ENCODE results near the gene OGA.

Gene OGA

GRCh38 chr10:101827919-101828600, 9.8 kb upstream of the OGA start:
- no peak for TF ChIP-seq CTCF (IDR thresholded peaks at IDR 0.05; ENCODE audit: low read depth, low read length)
- TF ChIP-seq POLR2A (IDR thresholded peaks at IDR 0.05; ENCODE audit: extremely low read depth, insufficient read length) = no peak
- no peak for TF ChIP-seq MYC (IDR thresholded peaks at IDR 0.05; ENCODE audit: low read depth, low read length)
- no peak for TF ChIP-seq MAX (IDR thresholded peaks at IDR 0.05; ENCODE audit: low read depth, low read length)
- DNase-seq (ENCODE audit: low read depth) = no peak
- no peak overlapping the region for H3K4me3 ChIP-seq (ENCODE audit: low read depth, low read length)

GRCh38 chr10:101826852-101827434, 8.7 kb upstream of the OGA start:
- no peak overlapping the region for H3K4me3 ChIP-seq (ENCODE audit: low read depth, low read length)
- DNase-seq (ENCODE audit: low read depth) = no peak
- TF ChIP-seq POLR2A (IDR thresholded peaks at IDR 0.05; ENCODE audit: extremely low read depth, insufficient read length) (no peak), MAX (IDR thresholded peaks at IDR 0.05; ENCODE audit: low read depth, low read length) (no peak), MYC (IDR thresholded peaks at IDR 0.05; ENCODE audit: low read depth, low read length) (no peak), CTCF (IDR thresholded peaks at IDR 0.05; ENCODE audit: low read depth, low read length) (no peak)

- TF ChIP-seq CTCF (IDR thresholded peaks at IDR 0.05; ENCODE audit: low read depth, low read length) = no peak
- TF ChIP-seq MAX (IDR thresholded peaks at IDR 0.05; ENCODE audit: low read depth, low read length) = no peak
- TF ChIP-seq MYC (IDR thresholded peaks at IDR 0.05; ENCODE audit: low read depth, low read length) = no peak
- TF ChIP-seq POLR2A (IDR thresholded peaks at IDR 0.05; ENCODE audit: extremely low read depth, insufficient read length) = no peak
- no peak overlapping the region for H3K4me3 ChIP-seq (ENCODE audit: low read depth, low read length)
- no peak for DNase-seq (ENCODE audit: low read depth)
Observed at GRCh38 chr10:101824736-101825135, 6.5 kb upstream of the OGA start.

- TF ChIP-seq MAX (IDR thresholded peaks at IDR 0.05; ENCODE audit: low read depth, low read length) (peak; percentile 59; the same call in 1 of the 2 replicates), POLR2A (IDR thresholded peaks at IDR 0.05; ENCODE audit: extremely low read depth, insufficient read length) (no peak), MYC (IDR thresholded peaks at IDR 0.05; ENCODE audit: low read depth, low read length) (0 out of 2 replicates have a peak, but pooled peaks have one; percentile 71)
- no peak for DNase-seq (ENCODE audit: low read depth)
Observed at GRCh38 chr10:101818872-101819633, 809 bp upstream of the OGA start.

GRCh38 chr10:101817337-101818118, 716 bp downstream of the OGA start:
- TF ChIP-seq MYC (IDR thresholded peaks at IDR 0.05; ENCODE audit: low read depth, low read length) (no peak; the same call in 1 of the 2 replicates), MAX (IDR thresholded peaks at IDR 0.05; ENCODE audit: low read depth, low read length) (no peak), CTCF (IDR thresholded peaks at IDR 0.05; ENCODE audit: low read depth, low read length) (no peak), POLR2A (IDR thresholded peaks at IDR 0.05; ENCODE audit: extremely low read depth, insufficient read length) (no peak)

More at GRCh38 chr10:101818872-101819633, 809 bp upstream of the OGA start:
- H3K4me3 ChIP-seq (ENCODE audit: low read depth, low read length) = peak overlapping the region; percentile 82

More at GRCh38 chr10:101817337-101818118, 716 bp downstream of the OGA start:
- peak; percentile 87 for DNase-seq (ENCODE audit: low read depth)
- peak overlapping the region; percentile 82 for H3K4me3 ChIP-seq (ENCODE audit: low read depth, low read length)
